Measurements from ENCODE around the gene FBP1. TPM values are rescaled to one million over a fixed set of nuclear protein-coding genes. Genes with fewer than 3 reads are reported as not detected.

The FBP1 gene
- total RNA-seq, 4 donors from 2014 or later = 0.46 to 3.5 (median 1.7) TPM; not detected in 1

DNA sequence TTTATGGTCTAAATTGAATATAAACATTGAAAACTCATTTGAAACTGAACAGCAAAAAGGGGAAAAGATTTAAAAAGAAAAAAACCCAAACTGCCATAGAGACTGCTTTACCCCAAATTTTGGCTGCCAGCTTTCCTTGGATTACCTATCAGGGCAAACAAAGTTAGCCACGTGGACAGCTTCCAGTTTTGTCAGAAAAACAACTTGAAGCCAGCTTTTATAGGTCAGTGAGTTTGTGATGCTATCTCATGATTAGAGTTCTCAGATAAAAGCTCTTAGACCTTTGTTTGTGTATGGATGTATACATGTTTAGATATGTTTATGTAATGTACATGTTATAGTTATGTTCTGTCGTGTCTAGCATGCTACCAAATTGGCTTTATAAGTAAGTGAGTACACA is 61.7 kb downstream of the FBP1 start:
- no peak for TF ChIP-seq POLR2A (IDR thresholded peaks at IDR 0.05)
- TF ChIP-seq, protein P1, sequence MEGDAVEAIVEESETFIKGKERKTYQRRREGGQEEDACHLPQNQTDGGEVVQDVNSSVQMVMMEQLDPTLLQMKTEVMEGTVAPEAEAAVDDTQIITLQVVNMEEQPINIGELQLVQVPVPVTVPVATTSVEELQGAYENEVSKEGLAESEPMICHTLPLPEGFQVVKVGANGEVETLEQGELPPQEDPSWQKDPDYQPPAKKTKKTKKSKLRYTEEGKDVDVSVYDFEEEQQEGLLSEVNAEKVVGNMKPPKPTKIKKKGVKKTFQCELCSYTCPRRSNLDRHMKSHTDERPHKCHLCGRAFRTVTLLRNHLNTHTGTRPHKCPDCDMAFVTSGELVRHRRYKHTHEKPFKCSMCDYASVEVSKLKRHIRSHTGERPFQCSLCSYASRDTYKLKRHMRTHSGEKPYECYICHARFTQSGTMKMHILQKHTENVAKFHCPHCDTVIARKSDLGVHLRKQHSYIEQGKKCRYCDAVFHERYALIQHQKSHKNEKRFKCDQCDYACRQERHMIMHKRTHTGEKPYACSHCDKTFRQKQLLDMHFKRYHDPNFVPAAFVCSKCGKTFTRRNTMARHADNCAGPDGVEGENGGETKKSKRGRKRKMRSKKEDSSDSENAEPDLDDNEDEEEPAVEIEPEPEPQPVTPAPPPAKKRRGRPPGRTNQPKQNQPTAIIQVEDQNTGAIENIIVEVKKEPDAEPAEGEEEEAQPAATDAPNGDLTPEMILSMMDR (IDR thresholded peaks at IDR 0.05 in 4 of 5, conservative IDR thresholded peaks at IDR 0.05 in 1 of 5) = no peak
- in situ Hi-C loops (cut with MboI; ENCODE audit: low sequenced_read_pairs in 4 of 4) = no loop called here
- DNase-seq = no peak
- no peak for ATAC-seq
- no peaks in the 10 kb centered on the region for H3K9me3 ChIP-seq
- H3K4me3 ChIP-seq = no peak overlapping the region
- no peaks in the 10 kb centered on the region for H3K27me3 ChIP-seq
- no peaks in the 10 kb centered on the region for H3K36me3 ChIP-seq
- H3K4me1 ChIP-seq = peaks cover 3 to 10% of the 10 kb centered on the region in 2 donors
- intact Hi-C loops (cut with DNase I; ENCODE audit: low total_unique reads) = no loop called here
- H3K27ac ChIP-seq = peak overlapping the region in 3 of 4 donors; percentile 21 to 74 (median 30)

DNA sequence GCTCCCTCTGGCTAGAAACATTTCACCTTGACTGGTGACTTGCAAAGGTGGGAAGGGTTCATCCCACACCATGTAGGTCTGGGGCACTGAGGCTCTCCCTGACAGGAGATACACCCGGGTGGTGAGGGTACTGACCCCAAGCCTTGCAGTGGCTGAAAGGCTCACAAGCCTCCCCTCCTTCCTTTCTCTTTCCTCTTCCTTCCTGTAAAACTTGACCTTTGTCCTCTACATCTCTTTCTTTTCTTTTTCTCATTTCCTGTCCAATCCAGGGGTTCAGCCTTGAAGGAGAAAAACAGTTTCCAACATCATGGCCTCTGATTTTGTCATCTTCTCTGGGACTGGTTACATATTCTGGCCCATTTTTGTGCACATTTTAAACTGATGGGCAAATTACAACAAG is 62.3 kb downstream of the FBP1 start:
- Histone ChIP-seq H3K9me3 (no peaks in the 10 kb centered on the region), H3K27ac (peak overlapping the region in 3 of 4 donors; percentile 21 to 74 (median 30)), H3K4me1 (peaks cover 3 to 10% of the 10 kb centered on the region in 2 donors), H3K27me3 (no peaks in the 10 kb centered on the region), H3K4me3 (no peak overlapping the region), H3K36me3 (no peaks in the 10 kb centered on the region)
- DNase-seq (no peak), ATAC-seq (no peak)
- in situ Hi-C loops (cut with MboI; ENCODE audit: low sequenced_read_pairs in 4 of 4) (no loop called here), intact Hi-C loops (cut with DNase I; ENCODE audit: low total_unique reads) (no loop called here)
- no peak for TF ChIP-seq POLR2A (IDR thresholded peaks at IDR 0.05)
- TF ChIP-seq, protein P1 (IDR thresholded peaks at IDR 0.05 in 4 of 5, conservative IDR thresholded peaks at IDR 0.05 in 1 of 5) = no peak

DNA sequence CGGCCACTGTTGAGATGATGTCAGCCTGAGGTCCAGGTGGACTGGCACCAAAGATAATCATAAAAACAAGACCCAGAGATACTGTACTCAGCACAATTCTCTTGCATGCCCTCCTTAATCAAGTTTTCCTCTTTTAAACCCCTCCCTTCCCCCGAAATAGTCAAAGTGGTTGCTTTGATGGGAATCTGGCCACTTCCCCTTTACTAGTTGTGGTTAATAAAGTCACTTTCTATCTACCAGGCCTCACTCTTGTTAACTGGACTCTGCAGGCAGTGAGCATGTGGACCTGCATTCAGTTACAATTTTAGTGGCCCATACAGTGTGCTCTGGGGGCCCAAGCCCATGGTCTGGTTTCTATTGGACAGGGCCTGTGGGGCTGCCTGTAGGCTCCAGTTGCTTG is 63.2 kb downstream of the FBP1 start:
- Histone ChIP-seq H3K4me3 (no peak overlapping the region), H3K36me3 (no peaks in the 10 kb centered on the region), H3K4me1 (peaks cover 3 to 10% of the 10 kb centered on the region in 2 donors), H3K27me3 (no peaks in the 10 kb centered on the region), H3K9me3 (no peaks in the 10 kb centered on the region), H3K27ac (peak overlapping the region in 1 of 4 donors; percentile 42)
- in situ Hi-C loops (cut with MboI; ENCODE audit: low sequenced_read_pairs in 4 of 4) = no loop called here
- no peak for TF ChIP-seq POLR2A (IDR thresholded peaks at IDR 0.05)
- TF ChIP-seq, protein P1 (IDR thresholded peaks at IDR 0.05 in 4 of 5, conservative IDR thresholded peaks at IDR 0.05 in 1 of 5) = no peak
- DNase-seq (no peak), ATAC-seq (no peak)
- intact Hi-C loops (cut with DNase I; ENCODE audit: low total_unique reads) = no loop called here

DNA sequence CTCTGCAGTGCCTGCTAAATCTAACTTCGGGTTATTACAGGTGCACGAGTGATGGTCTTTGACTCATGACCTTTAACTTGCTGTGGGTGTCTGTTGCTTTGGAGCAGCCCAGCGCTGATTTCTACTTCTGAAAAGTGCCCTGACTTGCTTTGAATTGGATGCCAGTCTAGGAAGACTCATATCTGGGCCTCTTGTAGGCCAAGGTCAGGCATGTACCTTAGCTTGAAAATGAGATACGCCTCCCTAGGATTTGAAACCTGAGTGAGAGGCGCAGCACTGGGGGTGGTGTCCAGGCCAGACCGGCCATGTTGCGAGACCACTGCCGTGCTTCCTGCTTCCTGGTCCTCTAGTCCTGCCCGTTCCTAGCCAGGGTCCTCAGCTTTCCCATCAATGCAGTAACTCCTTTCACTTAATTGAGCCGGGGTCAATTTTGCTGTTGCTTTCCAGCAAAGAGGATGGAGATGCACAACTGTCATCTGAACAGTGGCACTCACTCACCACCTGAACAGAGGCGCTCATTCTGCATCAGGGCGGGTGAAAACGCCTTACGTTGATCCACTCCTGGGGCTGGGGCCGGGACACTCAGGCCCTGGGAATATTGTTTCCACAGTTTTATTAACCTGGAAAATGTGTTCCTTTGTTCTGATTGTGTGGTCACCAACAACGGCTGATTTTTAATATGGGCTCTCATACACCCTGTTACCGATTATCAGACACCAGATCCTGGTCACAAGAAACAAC is 70.2 kb downstream of the FBP1 start:
- no peaks in the 10 kb centered on the region for H3K9me3 ChIP-seq
- H3K27ac ChIP-seq = peak overlapping the region; percentile 12 to 73 (median 44)
- H3K4me3 ChIP-seq = no peak overlapping the region
- no peak for TF ChIP-seq POLR2A (IDR thresholded peaks at IDR 0.05)
- TF ChIP-seq, protein P1 (IDR thresholded peaks at IDR 0.05 in 4 of 5, conservative IDR thresholded peaks at IDR 0.05 in 1 of 5) = no peak
- H3K36me3 ChIP-seq = no peaks in the 10 kb centered on the region
- H3K27me3 ChIP-seq = no peaks in the 10 kb centered on the region
- H3K4me1 ChIP-seq = peaks cover 0 to 12% of the 10 kb centered on the region in 2 donors
- in situ Hi-C loops (cut with MboI; ENCODE audit: low sequenced_read_pairs in 4 of 4) (no loop called here), intact Hi-C loops (cut with DNase I; ENCODE audit: low total_unique reads) (no loop called here)
- ATAC-seq (peak; percentile 19 to 51), DNase-seq (no peak)
